Stimulated activated CD4-positive, alpha-beta T cell treated with anti-CD3 and anti-CD28 coated beads, TNF-alpha, amount 100 ng/mL, for 1 hour (primary cell): Measurements from ENCODE around the gene AKAP3.

ENCODE experiments used
- DNase-seq, 3 donors: peaks; one replicate each; pipeline ENCODE4 v3.0.0-alpha.2; 2020; ENCODE audit warnings: low read depth in 3 of 3, low spot score in 1 of 3

The AKAP3 gene

GRCh38 chr12:4603421-4603820 lies 45.4 kb downstream of the AKAP3 start:
- no peak for DNase-seq

GRCh38 chr12:4595881-4596280 lies 53.0 kb downstream of the AKAP3 start:
- DNase-seq, result no peak

- no peak for DNase-seq
Measured at GRCh38 chr12:4591180-4591687, 57.6 kb downstream of the AKAP3 start.

GRCh38 chr12:4589941-4590340 lies 58.9 kb downstream of the AKAP3 start:
- no peak for DNase-seq

GRCh38 chr12:4588916-4589315 lies 59.9 kb downstream of the AKAP3 start:
- DNase-seq, result no peak

- no peak for DNase-seq
Measured at GRCh38 chr12:4587108-4587507, 61.7 kb downstream of the AKAP3 start.

GRCh38 chr12:4586500-4586899 lies 62.4 kb downstream of the AKAP3 start:
- DNase-seq, result no peak

- no peak for DNase-seq
Measured at GRCh38 chr12:4584896-4585295, 64.0 kb downstream of the AKAP3 start.

- no peak for DNase-seq
Measured at GRCh38 chr12:4584281-4584680, 64.6 kb downstream of the AKAP3 start.

GRCh38 chr12:4580281-4580688 lies 68.6 kb downstream of the AKAP3 start:
- DNase-seq, result no peak

- DNase-seq, result no peak
Measured at GRCh38 chr12:4579305-4580102, 69.3 kb downstream of the AKAP3 start.

- DNase-seq, result no peak
Measured at GRCh38 chr12:4572680-4573079, 76.2 kb downstream of the AKAP3 start.

GRCh38 chr12:4569261-4569660 lies 79.6 kb downstream of the AKAP3 start:
- no peak for DNase-seq

- no peak for DNase-seq
Measured at GRCh38 chr12:4567073-4567881, 81.6 kb downstream of the AKAP3 start.

- no peak for DNase-seq
Measured at GRCh38 chr12:4566474-4566873, 82.4 kb downstream of the AKAP3 start.
